ENCODE data around the gene ARHGEF33.

The ARHGEF33 gene

DNA sequence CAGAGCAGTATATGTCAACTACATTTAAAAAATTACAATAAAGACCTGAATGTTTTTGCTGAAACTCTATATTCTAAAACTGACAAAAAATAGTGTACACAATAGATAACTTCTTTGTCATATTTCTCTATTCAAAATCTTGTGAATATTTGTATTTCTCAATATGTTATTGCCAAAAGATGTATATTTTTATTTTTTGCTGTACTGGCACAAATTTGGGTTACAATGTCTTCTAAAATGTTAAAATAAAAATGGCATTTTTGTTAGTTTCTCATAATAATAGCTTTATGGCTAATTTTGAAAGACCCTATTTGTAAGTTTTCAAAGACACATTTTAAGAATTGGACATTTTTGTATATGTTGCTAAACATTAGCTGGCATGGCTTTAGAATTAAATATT lies 630 bp upstream of the ARHGEF33 start:
- Mint-ChIP-seq H3K36me3 (no peaks in the 10 kb centered on the region), H3K4me1 (no peaks in the 10 kb centered on the region), H3K27ac (no peak overlapping the region), H3K4me3 (no peak overlapping the region), H3K27me3 (peaks cover 7% of the 10 kb centered on the region), H3K9me3 (no peaks in the 10 kb centered on the region)
- DNase-seq, result no peak
- CTCF ChIA-PET, result no interaction called here

DNA sequence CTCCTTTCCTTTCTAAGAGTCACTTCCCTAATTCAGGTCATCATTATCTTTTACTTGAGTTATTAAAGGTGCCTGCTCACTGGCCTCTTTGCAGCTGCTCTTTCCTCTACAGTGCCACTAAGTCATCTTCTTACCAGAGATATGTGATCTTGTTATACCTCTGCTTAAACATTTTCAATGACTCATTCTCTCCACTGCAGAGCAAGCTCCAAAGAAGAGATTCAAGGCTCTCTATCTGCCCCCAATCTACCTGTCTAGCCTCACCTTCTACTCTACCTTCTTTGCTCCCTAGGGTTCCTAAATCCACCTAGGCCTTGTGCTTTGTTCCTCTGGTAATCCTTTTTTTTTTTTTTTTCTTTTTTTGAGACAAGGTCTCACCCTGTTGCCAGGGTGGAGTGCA lies 3.1 kb downstream of the ARHGEF33 start:
- no peak overlapping the region for H3K27ac Mint-ChIP-seq
- no peaks in the 10 kb centered on the region for H3K36me3 Mint-ChIP-seq
- DNase-seq, result no peak
- no peaks in the 10 kb centered on the region for H3K9me3 Mint-ChIP-seq
- H3K4me1 Mint-ChIP-seq, result no peaks in the 10 kb centered on the region
- CTCF ChIA-PET, result interaction anchor here (1.2 kb wide), 1 partner anchor 55 kb away, joined by 4 read pairs; no protein-coding TSS in a partner anchor
- H3K27me3 Mint-ChIP-seq, result peaks cover 19% of the 10 kb centered on the region
- H3K4me3 Mint-ChIP-seq, result no peak overlapping the region

DNA sequence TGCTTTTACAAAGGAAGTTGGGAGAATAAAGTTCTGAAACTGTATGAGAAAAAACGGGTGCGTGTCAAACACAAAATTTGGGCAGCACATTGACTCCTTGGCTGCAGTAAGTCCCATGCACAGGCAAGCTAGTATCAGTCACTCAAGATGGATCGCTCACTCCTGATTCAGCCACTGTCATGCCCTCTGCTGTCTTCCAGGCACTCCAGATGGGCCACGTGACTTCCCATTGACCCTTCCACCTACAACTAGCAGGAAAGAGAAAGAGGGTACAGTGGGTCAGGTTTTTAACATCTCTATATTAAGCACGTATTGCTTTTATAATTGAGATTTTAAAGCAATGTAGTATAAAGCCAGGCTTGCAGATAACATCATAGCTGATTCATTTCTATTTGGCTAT lies 8.6 kb downstream of the ARHGEF33 start:
- Mint-ChIP-seq H3K27ac (no peak overlapping the region), H3K9me3 (no peaks in the 10 kb centered on the region), H3K27me3 (peaks cover 17% of the 10 kb centered on the region), H3K36me3 (no peaks in the 10 kb centered on the region), H3K4me3 (no peak overlapping the region), H3K4me1 (no peaks in the 10 kb centered on the region)
- CTCF ChIA-PET, result no interaction called here
- no peak for DNase-seq

DNA sequence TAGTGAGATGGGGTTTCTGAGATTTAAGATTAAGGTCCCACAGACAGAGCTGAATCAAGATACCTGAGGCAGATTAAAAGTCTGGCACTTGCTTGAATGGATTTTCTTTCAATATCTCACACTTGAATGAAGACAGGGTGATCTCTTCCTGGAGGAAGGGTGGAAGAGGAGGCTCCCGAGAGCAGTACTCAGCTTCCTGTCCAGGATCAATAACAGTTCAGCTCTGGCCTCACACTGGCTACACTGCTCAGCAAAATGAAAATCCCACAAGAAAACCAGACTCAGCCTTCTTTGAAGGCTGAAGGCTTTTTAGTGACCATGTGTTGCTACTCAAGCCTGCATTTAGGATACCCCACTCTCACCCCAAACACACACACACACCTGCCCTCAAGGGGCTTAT lies 11.1 kb downstream of the ARHGEF33 start:
- Mint-ChIP-seq H3K4me3 (no peak overlapping the region), H3K36me3 (no peaks in the 10 kb centered on the region), H3K27ac (no peak overlapping the region), H3K27me3 (peaks cover 17% of the 10 kb centered on the region), H3K4me1 (no peaks in the 10 kb centered on the region), H3K9me3 (no peaks in the 10 kb centered on the region)
- no peak for DNase-seq
- CTCF ChIA-PET, result interaction anchor here (1.0 kb wide), 1 partner anchor 9 kb away, joined by 3 read pairs; no protein-coding TSS in a partner anchor

DNA sequence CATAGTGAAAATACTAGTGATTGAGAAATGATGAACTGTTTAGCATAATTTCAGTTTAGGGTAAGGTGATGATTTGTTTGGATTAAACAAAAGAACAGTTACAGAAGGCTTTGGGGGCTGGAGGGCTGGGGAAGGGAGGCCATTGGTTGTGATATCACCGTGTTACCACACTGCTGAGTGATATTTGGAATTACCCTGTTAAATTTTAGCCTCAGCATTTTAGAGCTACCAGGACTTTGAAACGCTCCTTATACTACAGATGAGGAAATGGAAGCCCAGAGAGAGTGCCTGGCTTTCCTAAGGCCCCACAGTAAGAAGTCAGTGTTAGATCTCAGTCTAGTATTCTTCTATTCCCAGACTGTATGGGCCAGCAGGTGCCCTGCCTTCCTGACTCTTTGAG lies 15.6 kb downstream of the ARHGEF33 start:
- Mint-ChIP-seq H3K36me3 (no peaks in the 10 kb centered on the region), H3K9me3 (no peaks in the 10 kb centered on the region), H3K27me3 (peaks cover 5% of the 10 kb centered on the region), H3K4me1 (peaks cover 6% of the 10 kb centered on the region), H3K4me3 (no peak overlapping the region), H3K27ac (no peak overlapping the region)
- DNase-seq, result no peak
- CTCF ChIA-PET, result no interaction called here

DNA sequence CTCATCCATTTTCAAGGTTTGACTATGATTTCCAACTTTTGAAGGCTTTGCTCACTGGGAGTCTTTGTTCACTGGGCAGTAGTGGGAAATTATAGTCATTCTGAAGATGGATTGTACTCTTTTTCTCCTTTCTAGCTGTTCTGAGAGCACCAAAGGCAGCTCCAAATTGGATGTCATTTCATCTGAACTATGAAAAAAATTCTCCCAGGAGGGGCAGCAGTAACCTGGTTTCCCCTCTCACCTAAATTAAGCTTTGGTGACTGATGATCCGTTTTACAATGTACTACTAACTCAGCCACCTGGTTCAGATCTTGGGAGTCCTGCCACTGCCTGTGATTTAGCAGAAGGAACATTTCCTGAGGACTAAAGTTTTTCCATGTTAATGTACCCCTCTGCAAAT lies 17.6 kb downstream of the ARHGEF33 start:
- no peaks in the 10 kb centered on the region for H3K36me3 Mint-ChIP-seq
- peaks cover 5% of the 10 kb centered on the region for H3K27me3 Mint-ChIP-seq
- no peak overlapping the region for H3K4me3 Mint-ChIP-seq
- no peak overlapping the region for H3K27ac Mint-ChIP-seq
- DNase-seq, result no peak
- peaks cover 6% of the 10 kb centered on the region for H3K4me1 Mint-ChIP-seq
- no peaks in the 10 kb centered on the region for H3K9me3 Mint-ChIP-seq
- CTCF ChIA-PET, result no interaction called here

DNA sequence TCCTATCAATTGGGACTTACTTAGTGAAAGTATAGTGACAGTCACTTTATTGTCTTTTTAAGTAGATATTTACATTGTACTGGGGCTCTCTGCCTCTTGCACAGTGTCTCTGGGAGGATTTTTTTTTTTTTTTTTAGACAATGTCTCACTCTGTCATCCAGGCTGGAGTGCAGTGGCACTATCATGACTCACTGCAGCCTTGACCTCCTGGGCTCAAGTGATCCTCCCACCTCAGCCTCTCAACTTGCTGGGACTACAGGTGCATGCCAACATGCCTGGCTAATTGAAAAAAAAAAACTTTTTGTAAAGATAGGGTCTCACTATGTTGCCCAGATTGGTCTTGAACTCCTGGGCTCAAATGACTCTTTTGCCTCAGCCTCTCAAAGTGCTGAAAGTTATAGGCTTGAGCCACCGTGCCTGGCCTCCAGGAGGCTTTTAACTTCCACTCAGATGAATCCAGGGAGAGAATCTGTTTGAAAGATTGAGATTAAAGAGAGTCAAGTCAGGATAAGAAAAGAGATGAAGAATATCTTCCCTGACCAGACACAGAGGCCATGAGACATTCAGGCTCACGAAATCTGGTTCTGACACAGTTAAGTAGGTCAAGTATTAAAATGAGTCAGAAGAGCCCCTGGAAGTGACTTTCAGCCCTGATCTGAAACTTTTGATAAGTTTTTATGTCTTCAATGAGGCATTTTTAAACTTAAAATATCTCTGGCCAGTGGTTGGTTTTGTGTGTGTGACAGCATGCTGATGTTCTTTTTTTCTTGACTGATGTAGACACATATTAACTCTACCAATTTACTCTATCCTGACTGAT lies 18.3 kb downstream of the ARHGEF33 start:
- Mint-ChIP-seq H3K36me3 (no peaks in the 10 kb centered on the region), H3K27me3 (peaks cover 5% of the 10 kb centered on the region), H3K4me1 (peaks cover 6% of the 10 kb centered on the region), H3K27ac (no peak overlapping the region), H3K4me3 (no peak overlapping the region), H3K9me3 (no peaks in the 10 kb centered on the region)
- no peak for DNase-seq
- CTCF ChIA-PET, result no interaction called here

DNA sequence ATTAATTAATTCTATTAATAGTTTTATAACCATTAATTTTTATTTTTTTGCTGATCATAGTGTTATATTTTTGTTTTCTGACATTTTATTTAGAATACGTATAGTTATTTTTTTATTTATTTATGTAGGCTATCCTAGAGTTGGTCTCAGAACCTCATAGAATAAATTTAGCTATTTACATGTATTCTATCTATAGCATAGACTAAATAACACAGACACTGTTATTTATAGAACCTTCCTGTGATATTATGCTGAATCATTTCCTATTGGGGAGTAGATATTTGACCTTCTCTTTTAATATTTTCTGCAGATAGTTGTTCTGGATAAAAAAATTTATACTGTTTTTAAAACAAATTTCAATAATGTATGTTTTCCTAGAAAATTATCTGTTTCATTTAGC lies 20.2 kb downstream of the ARHGEF33 start:
- Mint-ChIP-seq H3K36me3 (no peaks in the 10 kb centered on the region), H3K27me3 (peaks cover 5% of the 10 kb centered on the region), H3K27ac (no peak overlapping the region), H3K4me1 (peaks cover 6% of the 10 kb centered on the region), H3K9me3 (no peaks in the 10 kb centered on the region), H3K4me3 (no peak overlapping the region)
- CTCF ChIA-PET, result interaction anchor here (1.0 to 1.1 kb wide), 2 partner anchors 9 to 38 kb away, joined by 3 read pairs; no protein-coding TSS in a partner anchor
- DNase-seq, result no peak

DNA sequence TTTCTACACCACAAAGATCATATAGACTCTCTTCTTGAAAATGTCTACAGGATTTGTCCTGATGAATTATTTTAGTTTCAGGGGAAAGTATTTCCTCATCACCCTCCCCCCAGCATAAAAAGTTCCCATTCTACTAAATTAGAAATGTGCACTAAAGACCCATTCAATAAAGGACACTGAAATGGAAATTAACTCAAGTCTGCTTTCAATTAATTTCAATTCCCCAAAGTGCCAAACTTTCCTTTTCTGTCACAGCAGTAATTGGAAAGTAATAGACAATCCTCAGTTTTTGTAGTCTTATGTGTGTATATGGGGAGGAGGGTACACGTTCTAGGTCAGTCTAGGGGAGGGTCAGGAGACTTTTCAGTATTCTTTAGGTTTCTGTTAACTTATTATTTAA lies 21.5 kb downstream of the ARHGEF33 start:
- no peak for DNase-seq
- CTCF ChIA-PET, result no interaction called here
- no peak overlapping the region for H3K27ac Mint-ChIP-seq
- no peaks in the 10 kb centered on the region for H3K36me3 Mint-ChIP-seq
- no peak overlapping the region for H3K4me3 Mint-ChIP-seq
- H3K4me1 Mint-ChIP-seq, result peaks cover 6% of the 10 kb centered on the region
- H3K9me3 Mint-ChIP-seq, result no peaks in the 10 kb centered on the region
- H3K27me3 Mint-ChIP-seq, result peaks cover 5% of the 10 kb centered on the region

DNA sequence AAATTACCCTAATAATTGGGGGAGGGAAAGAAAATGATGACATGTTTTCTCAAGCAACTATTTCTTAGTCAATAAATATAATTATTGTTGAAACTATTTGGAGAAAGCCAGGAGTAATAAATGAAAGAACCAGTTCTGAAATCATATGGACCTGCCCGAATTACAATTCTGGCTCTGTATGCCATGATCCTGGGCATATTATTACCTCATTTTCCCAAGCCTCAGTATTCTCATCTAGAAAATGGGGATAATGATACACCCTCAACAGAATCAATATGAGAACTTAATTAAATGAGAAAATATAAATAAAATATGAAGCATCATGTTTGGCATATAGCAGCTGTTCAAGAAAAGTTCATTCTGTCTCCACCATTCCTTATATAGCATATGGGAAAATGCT lies 22.9 kb downstream of the ARHGEF33 start:
- Mint-ChIP-seq H3K27me3 (peaks cover 4% of the 10 kb centered on the region), H3K9me3 (no peaks in the 10 kb centered on the region), H3K27ac (no peak overlapping the region), H3K4me3 (no peak overlapping the region), H3K36me3 (no peaks in the 10 kb centered on the region), H3K4me1 (peaks cover 6% of the 10 kb centered on the region)
- DNase-seq, result no peak
- CTCF ChIA-PET, result interaction anchor here (0.7 kb wide), 1 partner anchor 352 kb away, joined by 3 read pairs; no protein-coding TSS in a partner anchor

DNA sequence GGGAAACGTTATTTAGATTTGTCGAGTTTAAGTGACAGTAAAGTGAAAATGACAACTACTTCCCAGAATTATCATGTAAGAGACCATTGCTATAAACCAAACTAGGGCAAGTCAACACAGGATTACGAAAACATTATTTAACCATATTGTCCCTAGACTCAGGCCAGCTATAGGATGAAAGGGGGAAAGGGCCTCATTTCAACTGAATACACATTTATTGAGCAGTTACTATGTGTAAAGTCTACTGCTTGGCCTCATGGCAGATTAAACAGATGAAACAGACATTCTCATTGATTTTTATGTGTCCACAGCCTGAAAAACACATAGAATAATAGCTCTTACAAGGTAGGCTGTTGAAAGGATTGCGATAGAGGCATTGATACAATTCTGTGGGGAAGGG lies 32.7 kb downstream of the ARHGEF33 start:
- no peaks in the 10 kb centered on the region for H3K36me3 Mint-ChIP-seq
- no peaks in the 10 kb centered on the region for H3K9me3 Mint-ChIP-seq
- CTCF ChIA-PET, result no interaction called here
- no peaks in the 10 kb centered on the region for H3K4me1 Mint-ChIP-seq
- H3K27me3 Mint-ChIP-seq, result peaks cover 10% of the 10 kb centered on the region
- H3K4me3 Mint-ChIP-seq, result no peak overlapping the region
- DNase-seq, result no peak
- no peak overlapping the region for H3K27ac Mint-ChIP-seq

DNA sequence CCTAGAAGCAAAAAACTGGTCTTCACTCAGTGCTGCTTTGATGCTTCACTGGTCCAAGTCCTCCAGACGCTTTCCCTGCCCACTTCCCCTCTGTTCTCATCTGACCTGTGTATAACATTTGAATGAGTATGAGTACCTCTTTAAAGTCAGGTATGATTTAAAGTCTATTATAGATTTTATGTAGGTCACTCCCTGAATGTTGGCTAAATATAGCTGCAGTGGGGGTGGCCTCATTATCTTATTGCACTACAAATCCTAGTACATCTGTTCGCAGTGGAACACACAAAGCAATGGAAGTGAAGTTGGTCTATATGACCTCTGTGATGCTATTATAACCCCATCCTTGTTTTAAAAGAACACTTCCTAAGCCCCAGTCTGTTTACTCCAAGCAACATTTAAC lies 33.2 kb downstream of the ARHGEF33 start:
- peaks cover 10% of the 10 kb centered on the region for H3K27me3 Mint-ChIP-seq
- CTCF ChIA-PET, result no interaction called here
- H3K4me1 Mint-ChIP-seq, result no peaks in the 10 kb centered on the region
- H3K9me3 Mint-ChIP-seq, result no peaks in the 10 kb centered on the region
- DNase-seq, result no peak
- no peak overlapping the region for H3K27ac Mint-ChIP-seq
- H3K4me3 Mint-ChIP-seq, result no peak overlapping the region
- no peaks in the 10 kb centered on the region for H3K36me3 Mint-ChIP-seq

DNA sequence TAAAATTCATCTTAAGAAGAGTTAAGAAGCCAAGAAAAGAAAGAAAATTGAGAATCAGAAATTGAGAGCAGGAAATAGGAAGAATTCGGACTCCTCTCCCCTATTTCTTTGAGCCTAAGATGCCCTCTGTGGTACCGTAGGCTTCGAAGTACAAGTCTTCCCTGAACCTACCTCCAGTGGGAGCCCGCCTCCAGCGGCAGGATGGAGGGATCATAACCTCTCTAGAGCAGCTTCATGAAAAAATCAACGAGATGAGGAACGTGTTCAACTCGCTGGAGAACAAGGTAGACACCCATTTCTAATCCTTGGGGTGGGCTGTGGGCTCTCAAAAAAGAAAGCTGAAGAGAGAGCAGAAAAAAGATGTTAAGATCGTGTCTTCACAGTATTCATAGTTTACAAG lies 36.3 kb downstream of the ARHGEF33 start:
- CTCF ChIA-PET, result no interaction called here
- no peaks in the 10 kb centered on the region for H3K4me1 Mint-ChIP-seq
- peaks cover 10% of the 10 kb centered on the region for H3K27me3 Mint-ChIP-seq
- no peaks in the 10 kb centered on the region for H3K36me3 Mint-ChIP-seq
- no peak overlapping the region for H3K4me3 Mint-ChIP-seq
- no peaks in the 10 kb centered on the region for H3K9me3 Mint-ChIP-seq
- no peak overlapping the region for H3K27ac Mint-ChIP-seq
- no peak for DNase-seq

DNA sequence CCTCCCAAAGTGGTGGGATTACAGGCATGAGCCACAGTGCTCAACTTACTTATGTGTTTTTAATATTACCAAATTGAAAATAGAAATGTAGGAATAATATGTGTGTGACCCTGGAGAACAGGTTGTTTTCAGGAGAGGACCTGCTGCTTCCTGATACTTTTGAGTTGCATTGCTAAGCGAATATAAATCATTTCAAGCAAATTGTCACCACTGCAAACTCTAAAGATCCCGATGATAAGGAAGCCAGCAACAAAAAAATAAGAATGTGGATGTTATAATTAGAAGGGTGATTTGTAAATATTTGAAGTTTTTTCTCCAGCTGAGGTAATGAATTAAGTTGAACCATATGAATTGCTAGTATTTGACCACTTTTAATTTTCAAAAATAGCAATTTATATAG lies 40.9 kb downstream of the ARHGEF33 start:
- peaks cover 15% of the 10 kb centered on the region for H3K27me3 Mint-ChIP-seq
- no peaks in the 10 kb centered on the region for H3K9me3 Mint-ChIP-seq
- no peak overlapping the region for H3K4me3 Mint-ChIP-seq
- no peaks in the 10 kb centered on the region for H3K4me1 Mint-ChIP-seq
- CTCF ChIA-PET, result no interaction called here
- H3K36me3 Mint-ChIP-seq, result no peaks in the 10 kb centered on the region
- no peak overlapping the region for H3K27ac Mint-ChIP-seq
- DNase-seq, result no peak

DNA sequence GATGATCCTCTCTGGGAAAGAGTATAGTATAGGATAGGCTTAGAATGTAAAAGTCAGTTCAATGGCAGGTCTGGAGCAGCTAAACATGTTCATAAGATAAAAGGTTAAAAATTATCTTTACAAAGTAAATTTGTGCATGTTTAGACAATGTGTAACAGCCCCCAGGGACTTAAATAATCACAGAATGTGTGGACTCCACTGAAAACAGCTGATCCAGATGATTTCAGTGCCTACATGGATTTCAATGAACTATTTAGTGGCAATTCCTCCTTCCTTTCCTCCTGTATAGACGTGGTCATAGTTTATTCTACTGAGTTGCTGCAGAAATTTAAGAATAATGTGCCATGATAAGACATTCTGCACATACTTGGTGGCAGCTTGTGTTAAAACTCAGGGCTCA lies 42.9 kb downstream of the ARHGEF33 start:
- no peak for DNase-seq
- peaks cover 6% of the 10 kb centered on the region for H3K27me3 Mint-ChIP-seq
- CTCF ChIA-PET, result interaction anchor here (0.7 to 1.7 kb wide), 3 partner anchors 15 to 297 kb away, joined by 3 to 5 read pairs (median 3); no protein-coding TSS in a partner anchor
- no peak overlapping the region for H3K4me3 Mint-ChIP-seq
- no peaks in the 10 kb centered on the region for H3K36me3 Mint-ChIP-seq
- H3K27ac Mint-ChIP-seq, result no peak overlapping the region
- H3K9me3 Mint-ChIP-seq, result no peaks in the 10 kb centered on the region
- no peaks in the 10 kb centered on the region for H3K4me1 Mint-ChIP-seq
